Large intestine (tissue), 12 donors: ENCODE measurements around the gene PTPRN. TPM values are rescaled to one million over a fixed set of nuclear protein-coding genes. Genes with fewer than 3 reads are reported as not detected.

Experiments
- DNase-seq, 2 donors: peaks; one replicate each; pipeline versions ENCODE4 v3.0.0 to v3.0.0-alpha.2; 2013
- H3K27ac ChIP-seq: one replicate; pipeline ENCODE4 v1.5.1; 2013; ENCODE audit warnings: low read length
- H3K27me3 ChIP-seq: 2 replicates; pipeline ENCODE4 v1.6.1; 2013; ENCODE audit warnings: low read length; ENCODE audit not compliant: control insufficient read depth, insufficient read depth
- H3K36me3 ChIP-seq: 2 replicates; pipeline ENCODE4 v1.6.1; 2013; ENCODE audit warnings: low read length; ENCODE audit not compliant: control insufficient read depth, insufficient read depth
- H3K4me1 ChIP-seq: one replicate; pipeline ENCODE4 v1.6.1; 2013; ENCODE audit warnings: low read length; ENCODE audit not compliant: control insufficient read depth, insufficient read depth
- H3K4me3 ChIP-seq: one replicate; pipeline ENCODE4 v1.5.1; 2013; ENCODE audit warnings: low read length
- H3K9me3 ChIP-seq: one replicate; pipeline ENCODE4 v1.6.1; 2013; ENCODE audit warnings: mild to moderate bottlenecking, low read depth, low read length, moderate library complexity; ENCODE audit not compliant: control insufficient read depth
- WGBS: methylation state at CpG from one replicate; pipeline ENCODE4 v1.1.5; 2013; ENCODE audit warnings: low lambda C conversion rate; ENCODE audit not compliant: insufficient coverage; 5-methylcytosine and 5-hydroxymethylcytosine counted together
- long read RNA-seq, 11 donors: transcript quantifications; one replicate each; lab custom pipeline, GENCODE V29; 2026
- polyA plus RNA-seq: library from polyadenylated mRNA; unstranded; fragments of 120-200 nt; gene quantifications from one replicate; pipeline ENCODE4 v1.2.1, GENCODE V29; 2013

Gene PTPRN
- polyA plus RNA-seq = 9.2 TPM
- long read RNA-seq, donor 1 = 0 reads
- long read RNA-seq, donor 2 = 0 reads
- long read RNA-seq, donor 3 = 0 reads
- long read RNA-seq, donor 4 = 0 reads
- long read RNA-seq, donor 5, partial matches to known transcripts = 0 of 2 reads
- long read RNA-seq, donor 5, other reads (novel, unspliced or antisense) = 0 of 2 reads
- long read RNA-seq, donor 6 = 0 reads
- long read RNA-seq, donor 7, partial matches to known transcripts = 0 of 1 reads
- long read RNA-seq, donor 7, other reads (novel, unspliced or antisense) = 0 of 1 reads
- long read RNA-seq, donor 8 = 0 reads
- long read RNA-seq, donor 9 = 0 reads
- long read RNA-seq, donor 10 = 0 reads
- long read RNA-seq, donor 11 = 0 reads

GRCh38 chr2:219309278-219309677 lies at the start of gene PTPRN:
TSS of gene PTPRN (minus strand) at chr2:219309401. CDS start at chr2:219309332, 69 bp downstream.
- H3K36me3 ChIP-seq = no peaks in the 10 kb centered on the region
- H3K4me1 ChIP-seq = no peaks in the 10 kb centered on the region
- no peak within 1 kb of the TSS for H3K27ac ChIP-seq
- peak in 1 of 2 donors; percentile 11 for DNase-seq
- peaks cover 38% of the 10 kb centered on the region for H3K27me3 ChIP-seq
- WGBS = no CpG with 5 or more reads among the region's 37 CpGs
- H3K9me3 ChIP-seq = peaks cover 4% of the 10 kb centered on the region
- H3K4me3 ChIP-seq = no peak within 1 kb of the TSS

GRCh38 chr2:219358170-219359075 lies 49.2 kb upstream of the PTPRN start:
- Histone ChIP-seq H3K36me3 (no peaks in the 10 kb centered on the region), H3K27me3 (peaks cover 54% of the 10 kb centered on the region), H3K4me3 (no peak overlapping the region), H3K27ac (no peak overlapping the region), H3K4me1 (peaks cover 8% of the 10 kb centered on the region), H3K9me3 (peaks cover 2% of the 10 kb centered on the region)
- DNase-seq = no peak
- WGBS = no CpG with 5 or more reads among the region's 66 CpGs

- Histone ChIP-seq H3K27ac (no peak overlapping the region), H3K36me3 (no peaks in the 10 kb centered on the region), H3K9me3 (peaks cover 2% of the 10 kb centered on the region), H3K4me3 (no peak overlapping the region), H3K27me3 (peaks cover 57% of the 10 kb centered on the region), H3K4me1 (peaks cover 8% of the 10 kb centered on the region)
- no CpG with 5 or more reads among the region's 1 CpG for WGBS
- DNase-seq = no peak
These were observed 47.6 kb upstream of the PTPRN start for GRCh38 chr2:219356834-219357233.

DNA sequence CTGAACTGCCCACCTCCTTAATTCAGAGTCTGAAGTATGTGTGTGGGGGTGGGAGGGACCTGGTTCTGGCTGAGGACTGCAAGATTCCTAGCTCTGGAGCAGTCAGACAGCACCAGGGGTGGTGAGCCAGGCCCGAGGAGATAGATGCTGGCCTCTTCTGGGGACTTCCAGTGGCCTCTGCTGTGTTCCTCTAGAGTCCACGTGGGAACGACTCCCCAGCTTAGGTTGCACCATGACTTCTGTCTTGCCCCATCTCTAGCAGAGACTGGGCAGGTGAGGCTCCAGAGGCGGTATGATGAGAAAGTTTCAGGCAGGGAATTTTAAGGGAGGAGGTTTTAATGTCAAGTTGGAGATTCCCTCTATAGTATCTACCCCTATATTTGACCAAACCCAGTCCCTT lies 45.4 kb upstream of the PTPRN start:
- no peak for DNase-seq
- Histone ChIP-seq H3K27me3 (peaks cover 73% of the 10 kb centered on the region), H3K9me3 (peaks cover 2% of the 10 kb centered on the region), H3K4me3 (no peak overlapping the region), H3K4me1 (peaks cover 8% of the 10 kb centered on the region), H3K36me3 (no peaks in the 10 kb centered on the region), H3K27ac (no peak overlapping the region)
- WGBS = no CpG with 5 or more reads among the region's 4 CpGs

GRCh38 chr2:219353129-219353528 lies 43.9 kb upstream of the PTPRN start:
- Histone ChIP-seq H3K4me1 (peaks cover 2% of the 10 kb centered on the region), H3K36me3 (no peaks in the 10 kb centered on the region), H3K9me3 (no peaks in the 10 kb centered on the region), H3K4me3 (no peak overlapping the region), H3K27ac (no peak overlapping the region), H3K27me3 (peaks cover 64% of the 10 kb centered on the region)
- WGBS = no CpG with 5 or more reads among the region's 5 CpGs
- no peak for DNase-seq

DNA sequence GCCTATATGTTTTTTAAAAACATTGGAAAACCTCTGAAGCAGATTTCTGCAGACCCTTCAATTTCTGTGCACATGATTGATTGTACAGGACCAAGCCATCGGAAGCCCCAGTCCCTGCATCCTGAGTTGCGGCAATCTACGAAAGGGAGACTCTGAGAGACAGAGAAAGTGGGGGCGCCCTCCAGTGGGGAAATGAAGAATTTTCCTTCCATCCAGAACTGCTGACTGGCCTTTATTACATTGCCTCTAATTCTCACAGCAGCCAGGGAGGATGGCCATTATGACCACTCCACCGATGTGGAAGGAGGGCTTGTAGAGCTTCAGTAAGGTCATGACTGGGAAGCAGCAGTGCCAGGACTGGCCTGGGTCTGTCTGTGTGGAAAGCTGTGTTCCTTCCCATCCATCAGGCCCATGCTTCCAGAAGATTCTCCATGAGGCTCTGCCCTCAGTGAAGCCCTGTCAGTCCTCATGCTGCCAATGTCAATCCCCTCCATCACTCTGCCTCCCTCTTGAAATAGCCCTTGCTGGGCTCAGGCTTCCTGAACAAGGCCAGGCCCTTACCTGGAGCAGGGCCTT lies 43.3 kb upstream of the PTPRN start:
- no CpG with 5 or more reads among the region's 5 CpGs for WGBS
- H3K9me3 ChIP-seq = no peaks in the 10 kb centered on the region
- no peak overlapping the region for H3K4me3 ChIP-seq
- no peak overlapping the region for H3K27ac ChIP-seq
- peak in 1 of 2 donors; percentile 39 for DNase-seq
- H3K36me3 ChIP-seq = no peaks in the 10 kb centered on the region
- peaks cover 61% of the 10 kb centered on the region for H3K27me3 ChIP-seq
- H3K4me1 ChIP-seq = no peaks in the 10 kb centered on the region

DNA sequence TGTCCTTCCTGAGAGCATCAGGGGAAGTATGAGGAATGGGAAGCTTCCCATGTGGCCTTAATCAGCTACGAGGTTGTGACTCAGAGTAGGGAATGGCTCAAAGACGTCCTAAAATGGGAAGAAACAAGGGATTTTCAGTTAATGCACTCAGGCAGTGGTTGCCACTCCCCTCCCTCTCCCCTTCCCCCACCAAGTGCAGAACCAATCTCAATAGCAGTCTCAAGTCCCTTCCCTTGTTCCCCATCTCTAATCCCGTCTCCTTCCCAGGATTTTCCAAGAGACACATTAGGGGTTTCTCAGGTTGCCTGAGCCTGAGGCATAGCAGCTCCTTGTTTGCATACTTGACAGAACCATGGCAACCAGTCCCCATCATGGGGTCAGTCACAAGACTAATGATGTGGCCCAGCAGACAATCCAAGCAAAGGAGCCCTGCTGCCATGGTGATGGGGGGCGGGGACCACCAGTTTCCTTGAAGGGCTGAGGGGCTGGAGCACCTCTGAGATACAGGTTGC lies 41.6 kb upstream of the PTPRN start:
- Histone ChIP-seq H3K4me3 (no peak overlapping the region), H3K9me3 (no peaks in the 10 kb centered on the region), H3K36me3 (no peaks in the 10 kb centered on the region), H3K27ac (no peak overlapping the region), H3K27me3 (peaks cover 54% of the 10 kb centered on the region), H3K4me1 (no peaks in the 10 kb centered on the region)
- DNase-seq = no peak
- no CpG with 5 or more reads among the region's 4 CpGs for WGBS

DNA sequence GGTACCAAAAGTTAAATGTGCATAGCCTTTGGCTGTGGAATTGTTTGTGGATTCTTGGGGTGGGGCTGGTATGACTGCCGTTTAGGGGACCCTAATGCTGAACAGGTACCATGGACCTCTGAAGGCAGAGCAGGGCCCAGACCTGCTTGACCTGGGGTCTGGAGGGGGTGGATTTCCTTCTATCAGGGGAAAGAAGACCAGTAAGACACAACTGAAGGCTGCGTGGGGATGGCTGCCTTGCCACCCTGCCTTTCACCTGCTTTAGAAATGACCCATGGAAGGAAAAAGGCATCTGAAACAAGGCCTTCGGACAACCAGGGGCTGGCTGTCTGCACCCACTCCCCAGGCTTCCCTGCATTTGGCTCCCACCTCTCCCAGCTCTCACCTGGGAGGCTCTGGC lies 41.0 kb upstream of the PTPRN start:
- WGBS = no CpG with 5 or more reads among the region's 3 CpGs
- Histone ChIP-seq H3K4me3 (no peak overlapping the region), H3K27me3 (peaks cover 49% of the 10 kb centered on the region), H3K4me1 (no peaks in the 10 kb centered on the region), H3K36me3 (no peaks in the 10 kb centered on the region), H3K27ac (no peak overlapping the region), H3K9me3 (no peaks in the 10 kb centered on the region)
- no peak for DNase-seq

- no peak for DNase-seq
- Histone ChIP-seq H3K4me3 (no peak overlapping the region), H3K9me3 (no peaks in the 10 kb centered on the region), H3K27ac (no peak overlapping the region), H3K36me3 (no peaks in the 10 kb centered on the region), H3K4me1 (no peaks in the 10 kb centered on the region), H3K27me3 (peaks cover 22% of the 10 kb centered on the region)
- no CpG with 5 or more reads among the region's 6 CpGs for WGBS
These were observed 35.7 kb upstream of the PTPRN start for GRCh38 chr2:219344751-219345430.

GRCh38 chr2:219335373-219335786 lies 26.2 kb upstream of the PTPRN start:
- Histone ChIP-seq H3K4me3 (no peak overlapping the region), H3K27ac (no peak overlapping the region), H3K27me3 (peaks cover 44% of the 10 kb centered on the region), H3K4me1 (no peaks in the 10 kb centered on the region), H3K36me3 (no peaks in the 10 kb centered on the region), H3K9me3 (peaks cover 2% of the 10 kb centered on the region)
- no CpG with 5 or more reads among the region's 5 CpGs for WGBS
- no peak for DNase-seq
